ENCODE data around the gene TSPAN9. TPM values are rescaled to one million over a fixed set of nuclear protein-coding genes. Genes with fewer than 3 reads are reported as not detected.

TSPAN9 gene
- total and polyA plus RNA-seq, 10 of the 15 experiments (the other 5 are each of a cell fraction or from before 2014, with no cell fraction given), result 0.03 to 1.0 (median 0.12) TPM; not detected in 5

GRCh38 chr12:3278681-3279414 lies 201.7 kb downstream of the TSPAN9 start:
- FAIRE-seq, result no peak
- in situ Hi-C loops (cut with MboI), result no loop called here
- no peak for ATAC-seq
- no TSS peak for BruUV-seq (replicated peaks)
- ChIA-PET SMC1A (ENCODE audit: uncharacterized antibody, unreplicated experiment) (interaction anchor here (1.2 kb wide), 1 partner anchor 155 kb away, joined by 4 read pairs; no protein-coding TSS in a partner anchor), CTCF (interaction anchor here (0.8 to 2.4 kb wide), 3 partner anchors 21 to 205 kb away, joined by 3 to 8 read pairs (median 4); no protein-coding TSS in a partner anchor), RAD21 (ENCODE audit: unreplicated experiment) (no interaction called here), POLR2A (no interaction called here)
- no peaks in the 10 kb centered on the region for H3K79me2 ChIP-seq (ENCODE audit: control insufficient read depth, insufficient read depth, low read length)
- H2AFZ ChIP-seq (ENCODE audit: control insufficient read depth, low read depth, low read length), result no peak overlapping the region
- TF ChIP-seq HCFC1 (IDR thresholded peaks at IDR 0.05; ENCODE audit: low read length), result no peak
- TF ChIP-seq, protein P1, sequence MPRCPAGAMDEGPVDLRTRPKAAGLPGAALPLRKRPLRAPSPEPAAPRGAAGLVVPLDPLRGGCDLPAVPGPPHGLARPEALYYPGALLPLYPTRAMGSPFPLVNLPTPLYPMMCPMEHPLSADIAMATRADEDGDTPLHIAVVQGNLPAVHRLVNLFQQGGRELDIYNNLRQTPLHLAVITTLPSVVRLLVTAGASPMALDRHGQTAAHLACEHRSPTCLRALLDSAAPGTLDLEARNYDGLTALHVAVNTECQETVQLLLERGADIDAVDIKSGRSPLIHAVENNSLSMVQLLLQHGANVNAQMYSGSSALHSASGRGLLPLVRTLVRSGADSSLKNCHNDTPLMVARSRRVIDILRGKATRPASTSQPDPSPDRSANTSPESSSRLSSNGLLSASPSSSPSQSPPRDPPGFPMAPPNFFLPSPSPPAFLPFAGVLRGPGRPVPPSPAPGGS (IDR thresholded peaks at IDR 0.05; ENCODE audit: borderline replicate concordance, insufficient read depth, low read depth, low read length, poor library complexity, severe bottlenecking), result no peak
- TF ChIP-seq ZNF24 (IDR thresholded peaks at IDR 0.05), result no peak
- TF ChIP-seq EP300 (IDR thresholded peaks at IDR 0.05; ENCODE audit: borderline replicate concordance in 1 of 2, control insufficient read depth in 1 of 2, low read depth in 2 of 2, low read length in 2 of 2), result no peak
- TF ChIP-seq EGR1 (IDR thresholded peaks at IDR 0.05; ENCODE audit: borderline replicate concordance in 1 of 2, low read depth in 2 of 2, low read length in 2 of 2), result no peak
- TF ChIP-seq SMC3 (IDR thresholded peaks at IDR 0.05; ENCODE audit: borderline replicate concordance, low read length), result no peak
- intact Hi-C loops (cut with micrococcal nuclease; ENCODE audit: unreplicated experiment), result no loop called here
- no peaks in the 10 kb centered on the region for H3K4me1 ChIP-seq (ENCODE audit: control insufficient read depth, insufficient read depth, low read length)
- DNase-seq (ENCODE audit: low read depth, low spot score), result no peak
- no peak overlapping the region for H3K9ac ChIP-seq (ENCODE audit: control insufficient read depth, insufficient read depth, low read length)
- H3K4me2 ChIP-seq (ENCODE audit: control insufficient read depth, insufficient read depth), result no peak overlapping the region
- H3K27ac ChIP-seq (ENCODE audit: control insufficient read depth, insufficient read depth), result no peak overlapping the region
- H4K20me1 ChIP-seq (ENCODE audit: control insufficient read depth, insufficient read depth), result no peaks in the 10 kb centered on the region
- no peaks in the 10 kb centered on the region for H3K36me3 ChIP-seq (ENCODE audit: control insufficient read depth in 2 of 2, insufficient read depth in 2 of 2, low read length in 1 of 2)
- H3K9me3 ChIP-seq (replicated peaks; ENCODE audit: control insufficient read depth, insufficient read depth, low read length), result no peaks in the 10 kb centered on the region
- WGBS (ENCODE audit: insufficient coverage, insufficient replicate concordance, low lambda C conversion rate, missing lambda C conversion rate), result 2% methylated on average over 5 of the region's 5 CpGs
- no peaks in the 10 kb centered on the region; a peak in 1 of 4 replicates for H3K27me3 ChIP-seq (replicated peaks in 1 of 2; ENCODE audit: control insufficient read depth in 2 of 2, insufficient read depth in 2 of 2, low read length in 1 of 2)
- no peak overlapping the region for H3K4me3 ChIP-seq
